Astrocyte of the spinal cord (primary cell): ENCODE results near the gene UBTF.

ENCODE experiments used
- DNase-seq: peaks from one replicate; pipeline ENCODE4 v3.0.0; 2011; ENCODE audit warnings: low read depth, low spot score
- H3K4me3 ChIP-seq: 2 replicates; pipeline ENCODE4 v1.5.1; 2011; ENCODE audit warnings: low read depth, mild to moderate bottlenecking, low read length, moderate library complexity
- in situ Hi-C: cut with HindIII; loops from 2 replicates; pipeline ENCODE4 v1.10.0; 2017; ENCODE audit warnings: low sequenced_read_pairs
- TF ChIP-seq, protein P1 (sequence below): IDR thresholded peaks from 2 replicates; pipeline ENCODE4 v1.5.1; 2012; ENCODE audit warnings: low read depth, mild to moderate bottlenecking, low read length, inconsistent platforms

Gene UBTF

DNA sequence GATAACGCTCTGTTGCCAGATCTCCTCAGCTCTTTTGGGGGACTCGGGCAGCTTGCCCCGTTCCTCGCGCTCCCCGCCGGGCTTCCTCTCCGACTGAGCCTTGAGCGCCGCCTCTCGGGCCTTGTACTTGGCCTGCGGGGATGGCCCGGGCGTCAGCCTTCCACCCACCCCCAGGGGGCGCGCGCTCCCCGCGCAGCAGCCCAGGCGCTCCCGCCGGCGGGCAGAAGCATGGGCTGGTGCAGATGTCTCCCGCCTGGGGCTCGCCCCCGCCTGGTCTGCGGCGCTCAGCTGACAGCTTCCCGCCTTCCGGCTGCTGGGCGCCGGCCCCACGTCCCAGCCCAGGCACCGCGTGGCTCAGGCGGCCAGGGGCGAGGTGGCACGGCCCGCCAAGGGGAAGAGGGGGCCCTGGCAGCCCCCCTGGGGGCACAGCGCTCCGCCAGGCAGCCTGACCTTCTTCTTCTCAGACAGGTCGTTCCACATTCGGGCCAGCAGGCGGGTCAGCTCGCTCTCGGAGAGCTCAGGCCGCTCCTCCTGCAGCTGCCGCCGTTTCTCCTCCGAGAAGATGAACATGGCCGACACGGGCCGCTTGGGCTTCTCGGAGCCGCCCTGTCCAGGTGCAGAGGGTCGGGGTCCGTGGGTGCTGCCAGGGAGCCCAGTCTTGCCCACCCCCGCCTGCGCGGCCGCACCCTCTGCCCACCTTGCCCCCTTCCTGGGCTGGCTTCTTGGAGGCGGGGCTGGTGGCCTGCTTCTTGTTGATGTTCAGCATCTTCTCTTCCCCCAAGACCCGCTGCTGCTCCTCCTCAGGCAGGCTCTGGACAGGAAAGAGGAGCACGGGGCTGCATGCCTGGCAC is 8.9 kb downstream of the UBTF start:
- in situ Hi-C loops, result no loop called here
- no peak overlapping the region for H3K4me3 ChIP-seq
- DNase-seq, result peak; percentile 87
- TF ChIP-seq, protein P1, sequence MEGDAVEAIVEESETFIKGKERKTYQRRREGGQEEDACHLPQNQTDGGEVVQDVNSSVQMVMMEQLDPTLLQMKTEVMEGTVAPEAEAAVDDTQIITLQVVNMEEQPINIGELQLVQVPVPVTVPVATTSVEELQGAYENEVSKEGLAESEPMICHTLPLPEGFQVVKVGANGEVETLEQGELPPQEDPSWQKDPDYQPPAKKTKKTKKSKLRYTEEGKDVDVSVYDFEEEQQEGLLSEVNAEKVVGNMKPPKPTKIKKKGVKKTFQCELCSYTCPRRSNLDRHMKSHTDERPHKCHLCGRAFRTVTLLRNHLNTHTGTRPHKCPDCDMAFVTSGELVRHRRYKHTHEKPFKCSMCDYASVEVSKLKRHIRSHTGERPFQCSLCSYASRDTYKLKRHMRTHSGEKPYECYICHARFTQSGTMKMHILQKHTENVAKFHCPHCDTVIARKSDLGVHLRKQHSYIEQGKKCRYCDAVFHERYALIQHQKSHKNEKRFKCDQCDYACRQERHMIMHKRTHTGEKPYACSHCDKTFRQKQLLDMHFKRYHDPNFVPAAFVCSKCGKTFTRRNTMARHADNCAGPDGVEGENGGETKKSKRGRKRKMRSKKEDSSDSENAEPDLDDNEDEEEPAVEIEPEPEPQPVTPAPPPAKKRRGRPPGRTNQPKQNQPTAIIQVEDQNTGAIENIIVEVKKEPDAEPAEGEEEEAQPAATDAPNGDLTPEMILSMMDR, result peak; percentile 92

DNA sequence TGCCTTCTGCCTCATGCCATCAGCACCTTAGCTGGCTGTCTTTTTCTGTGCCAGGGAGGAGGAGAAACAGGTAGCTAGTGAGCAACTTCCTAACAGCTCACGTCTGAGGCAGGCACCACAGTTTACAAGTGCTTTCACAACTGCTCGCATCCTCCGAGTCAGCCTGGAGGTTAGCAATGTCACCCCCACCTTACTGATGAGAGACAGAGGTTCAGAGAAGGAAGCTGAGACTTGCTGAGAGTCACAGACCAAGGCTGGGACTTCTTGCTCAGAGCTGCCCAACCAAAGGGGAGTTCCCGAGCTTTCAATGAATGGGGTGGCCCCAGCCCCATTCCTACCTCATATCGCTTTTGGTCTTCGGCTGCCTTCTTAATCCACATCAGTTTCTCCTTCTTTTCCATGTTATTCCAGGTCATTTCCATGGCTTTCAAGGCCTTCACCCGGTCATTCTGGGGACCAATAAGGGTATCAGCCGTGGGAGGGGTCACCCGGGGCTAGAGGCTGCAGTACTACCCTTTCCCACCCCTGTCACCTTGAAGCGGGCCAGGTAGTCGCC is 9.6 kb downstream of the UBTF start:
- in situ Hi-C loops, result no loop called here
- TF ChIP-seq, protein P1, result no peak
- H3K4me3 ChIP-seq, result no peak overlapping the region
- no peak for DNase-seq

DNA sequence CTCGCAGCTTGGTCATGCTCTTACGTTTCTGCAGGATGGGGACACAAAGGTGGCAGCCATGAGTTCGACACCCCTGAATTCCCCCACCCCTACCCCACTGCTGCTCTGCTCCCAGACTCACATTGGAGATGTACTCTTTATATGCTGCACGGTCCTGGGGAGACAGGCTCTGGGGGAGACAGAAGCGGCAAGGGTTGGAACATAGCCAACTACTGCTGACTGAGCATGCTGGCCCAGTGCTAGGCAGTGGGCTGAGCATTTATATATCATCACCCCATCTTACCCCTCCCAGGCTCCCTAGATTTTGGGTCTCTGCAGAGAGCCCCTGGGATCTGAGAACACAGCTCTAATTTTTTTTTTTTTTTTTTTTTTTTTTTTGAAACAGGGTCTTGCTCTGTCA is 11.7 kb downstream of the UBTF start:
- DNase-seq, result no peak
- in situ Hi-C loops, result no loop called here
- TF ChIP-seq, protein P1, result no peak
- H3K4me3 ChIP-seq, result no peak overlapping the region

DNA sequence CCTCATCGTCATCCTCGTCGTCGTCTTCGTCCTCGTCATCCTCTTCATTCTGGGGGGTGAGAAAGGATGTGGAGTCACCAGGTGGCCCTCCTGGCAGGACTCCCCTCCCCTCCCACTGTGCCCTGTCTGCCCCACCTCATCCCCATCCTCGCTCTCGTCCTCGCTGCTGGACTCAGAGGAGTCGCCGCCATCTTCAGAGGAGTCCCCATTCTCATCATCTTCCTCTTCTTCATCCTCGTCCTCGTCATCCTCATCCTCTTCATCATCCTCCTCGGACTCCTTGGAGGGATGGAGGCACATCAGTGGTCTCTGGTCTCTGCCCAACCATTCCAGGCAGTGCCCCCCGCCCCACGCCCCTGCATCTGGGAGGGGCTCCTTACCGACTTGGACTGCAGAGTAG is 12.2 kb downstream of the UBTF start:
- no peak overlapping the region for H3K4me3 ChIP-seq
- TF ChIP-seq, protein P1, result no peak
- in situ Hi-C loops, result no loop called here
- no peak for DNase-seq

DNA sequence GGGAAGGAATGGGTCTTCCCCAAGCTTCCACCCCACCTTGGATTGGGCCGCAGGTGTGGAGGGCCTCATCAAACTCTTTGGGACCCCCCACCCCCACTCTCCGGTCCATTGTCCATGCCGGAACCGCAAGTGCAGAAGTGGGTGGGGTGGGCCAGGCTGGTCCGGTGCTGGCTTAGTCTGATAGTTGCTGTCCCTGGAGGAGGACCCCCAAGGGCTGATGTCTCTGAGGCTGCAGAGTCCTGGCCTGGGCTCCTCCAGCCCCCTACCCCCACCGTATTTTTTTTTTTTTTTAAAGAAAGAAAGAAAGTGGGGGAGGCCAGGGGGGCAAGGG is 12.7 kb downstream of the UBTF start:
- no peak for DNase-seq
- H3K4me3 ChIP-seq, result no peak overlapping the region
- in situ Hi-C loops, result no loop called here

DNA sequence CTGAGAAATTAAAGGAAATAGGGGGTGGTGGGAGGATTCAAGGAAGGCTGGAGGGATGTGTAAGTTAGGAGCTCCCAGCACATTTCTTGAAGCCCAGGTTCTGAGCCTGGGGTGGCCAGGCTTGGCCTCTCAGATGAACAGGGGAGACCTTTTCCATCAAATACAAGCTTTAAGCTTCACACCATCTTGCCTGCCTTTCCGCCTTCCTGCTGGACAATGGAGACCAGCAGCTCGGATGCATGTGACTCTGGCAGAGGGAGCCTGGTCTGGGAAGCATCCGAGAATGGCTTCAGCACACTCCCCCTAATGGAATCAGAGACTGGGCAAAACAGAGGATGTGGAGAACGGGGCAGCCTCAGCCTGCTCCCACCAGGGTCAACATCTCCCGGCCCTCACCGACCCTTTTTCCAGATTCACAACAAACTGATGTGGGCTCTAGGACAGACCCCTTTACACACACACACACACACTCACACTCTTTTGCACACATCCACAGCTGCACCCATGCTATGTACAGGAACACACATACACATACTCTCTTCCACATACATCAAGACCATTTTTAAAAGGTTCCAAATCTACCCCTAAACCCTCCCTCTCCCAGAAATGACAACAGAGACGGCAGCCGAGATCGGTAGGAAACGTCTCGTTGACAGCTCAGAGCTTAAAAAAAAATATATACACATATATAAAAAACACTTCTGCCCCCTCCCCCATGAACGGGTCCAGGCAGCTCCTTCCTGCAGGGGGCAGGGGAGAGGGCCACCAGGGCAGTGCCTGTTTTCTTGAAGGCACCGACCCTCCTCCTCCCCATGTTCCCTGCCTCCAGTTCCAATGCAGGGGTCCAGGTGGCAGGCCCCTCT is 13.3 kb downstream of the UBTF start:
- in situ Hi-C loops, result no loop called here
- no peak overlapping the region for H3K4me3 ChIP-seq
- DNase-seq, result no peak
- TF ChIP-seq, protein P1, result peak; percentile 41

More for the DNA sequence above, 12.7 kb downstream of the UBTF start:
- TF ChIP-seq, protein P1, result no peak
